ENCODE measurements around the gene ULK4.
A peak's percentile ranks its signal among the peaks of the same experiment; 100 is the strongest.
"Not testable (repeated sequence)": the region's sequence is repeated elsewhere in the genome, so short reads cannot be mapped to it uniquely, and the experiment has no call there.

ULK4 gene

DNA sequence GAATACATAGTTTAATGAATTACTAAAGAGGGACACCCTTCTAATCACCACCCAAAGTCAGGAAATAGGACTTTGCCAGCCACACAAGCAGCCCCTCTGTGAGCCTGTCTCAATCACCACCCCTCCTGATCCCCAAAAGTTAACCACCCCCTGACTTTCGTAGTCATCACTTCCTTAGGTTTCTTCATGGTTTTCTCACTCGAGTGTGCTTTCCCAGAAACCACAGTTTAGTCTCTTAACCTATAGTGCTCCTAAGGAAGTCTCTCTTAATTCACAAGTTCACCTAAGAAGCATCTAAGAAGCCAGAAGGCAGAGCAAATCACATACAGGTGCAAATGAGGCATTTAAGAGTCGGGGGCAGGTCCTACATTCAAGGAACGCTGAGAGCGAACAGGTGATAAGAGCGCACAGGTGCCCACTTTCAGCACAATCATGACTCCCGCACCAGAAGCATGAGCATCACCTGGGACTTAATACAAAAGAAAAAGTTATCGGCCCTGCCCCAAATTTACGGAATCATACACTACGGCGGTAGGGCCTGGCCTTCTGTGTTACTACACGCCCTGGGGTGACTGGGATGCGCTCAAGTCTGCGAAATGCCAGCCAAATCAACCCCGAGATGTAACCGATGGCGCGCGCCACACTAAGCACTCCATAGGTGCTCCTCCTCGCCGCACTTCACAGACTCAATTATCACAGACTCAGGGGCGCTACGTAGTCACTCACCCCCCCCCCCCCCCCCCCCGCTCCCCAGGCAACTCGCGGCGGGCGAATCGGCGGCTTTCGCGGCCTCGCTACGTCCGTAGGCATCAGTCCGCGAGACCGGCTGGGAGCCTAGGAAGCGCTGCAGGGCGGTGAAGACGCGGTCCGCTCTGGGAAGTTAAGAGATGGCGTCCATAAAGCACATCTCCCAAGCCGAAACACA is 815 bp downstream of the ULK4 start:
- peak; percentile 77 for DNase-seq (ENCODE audit: low read depth)

DNA sequence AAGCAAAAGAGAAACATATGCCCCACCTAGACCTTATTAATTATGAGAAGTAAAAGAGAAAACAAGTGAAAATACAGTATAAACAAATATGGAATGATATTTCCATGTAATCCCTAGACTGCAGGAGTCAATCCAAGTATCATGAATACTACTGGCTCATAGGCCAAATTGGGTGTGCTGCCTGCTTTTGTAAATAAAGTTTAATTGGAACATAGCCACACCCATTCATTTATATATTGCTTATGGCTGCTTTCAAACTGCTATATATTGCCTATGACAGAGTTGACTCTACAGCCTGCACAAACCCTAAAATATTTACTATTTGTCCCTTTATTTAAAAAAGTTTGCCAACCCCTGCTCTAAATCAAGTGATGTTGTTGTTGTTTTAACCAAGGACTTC is 5.3 kb downstream of the ULK4 start:
- no peak for DNase-seq (ENCODE audit: low read depth)

DNA sequence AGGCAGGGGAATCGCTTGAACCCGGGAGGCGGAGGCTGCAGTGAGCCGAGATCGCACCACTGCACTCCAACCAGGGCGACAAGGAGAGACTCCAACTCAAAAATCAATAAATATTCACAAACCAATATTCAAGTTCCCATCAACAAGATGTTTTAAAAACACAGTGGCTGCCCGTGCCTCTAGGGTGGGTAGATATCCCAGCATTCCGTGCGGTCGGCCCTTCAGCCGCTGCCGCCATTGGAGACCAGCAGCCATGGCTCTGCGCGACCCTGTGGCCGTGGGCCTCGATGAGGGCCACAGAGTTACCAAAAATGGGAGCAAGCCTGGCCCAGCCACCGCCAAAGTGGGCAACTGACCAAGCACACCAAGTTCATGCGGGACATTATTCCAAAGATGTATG is 6.7 kb downstream of the ULK4 start:
- no peak for DNase-seq (ENCODE audit: low read depth)

DNA sequence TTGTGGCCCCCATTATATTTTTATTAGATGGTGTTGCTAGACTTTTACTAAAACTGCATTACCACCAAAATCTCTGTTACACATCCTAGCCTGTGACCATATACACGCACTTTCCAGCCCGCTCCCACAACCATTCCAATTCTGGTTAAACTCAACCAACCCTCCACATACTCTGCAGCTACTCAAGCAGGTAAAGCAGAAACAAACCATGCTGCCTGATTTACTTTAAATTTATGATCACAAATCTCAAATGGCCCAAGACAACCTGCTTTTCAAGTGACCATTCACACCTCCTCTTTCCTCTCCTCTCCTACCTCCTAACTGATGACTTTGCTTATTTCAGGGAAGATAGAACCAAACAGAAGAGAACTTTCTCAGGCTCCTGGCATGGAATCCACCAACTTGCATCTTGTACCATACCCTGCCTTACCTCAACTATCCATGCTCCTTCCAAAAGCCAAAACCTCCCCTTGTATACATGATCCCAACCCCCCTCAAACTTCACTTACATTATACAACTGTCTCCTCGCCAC is 18.5 kb downstream of the ULK4 start:
- no peak for DNase-seq (ENCODE audit: low read depth)

DNA sequence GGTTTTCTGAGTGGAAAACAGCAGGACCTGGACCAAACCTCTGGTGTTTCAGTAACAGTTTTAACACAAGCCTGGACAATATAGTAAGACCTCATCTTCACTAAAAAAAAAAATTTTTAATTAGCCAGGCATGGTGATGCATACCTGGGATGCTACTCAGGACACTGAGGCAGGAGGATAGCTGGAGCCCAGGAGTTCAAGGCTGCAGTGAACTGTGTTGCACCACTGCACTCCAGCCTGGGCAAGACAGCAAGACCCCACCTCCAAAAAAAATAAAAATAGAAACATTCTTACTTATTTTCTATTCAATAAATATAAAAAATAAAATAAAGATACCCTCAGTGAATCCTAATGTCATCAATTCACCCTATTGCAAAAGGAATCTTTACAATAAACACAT is 21.5 kb downstream of the ULK4 start:
- no peak for DNase-seq (ENCODE audit: low read depth)

DNA sequence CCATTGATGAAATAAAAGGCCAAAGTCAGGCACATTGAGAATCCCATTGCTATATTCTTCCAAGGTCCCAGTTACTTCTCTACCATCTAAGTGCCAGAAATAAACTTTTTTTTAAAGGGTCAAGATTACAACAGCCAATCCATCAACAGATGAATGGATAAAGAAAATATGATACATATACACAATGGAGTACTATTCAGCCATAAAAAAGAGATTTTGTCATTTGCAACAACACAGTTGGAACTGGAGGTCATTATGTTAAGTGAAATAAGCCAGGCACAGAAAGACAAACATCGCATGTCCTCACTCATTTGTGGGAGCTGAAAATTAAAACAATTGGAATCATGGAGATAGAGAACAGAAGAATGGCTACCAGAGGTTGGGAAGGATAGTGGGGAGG is 25.5 kb downstream of the ULK4 start:
- DNase-seq (ENCODE audit: low read depth): no peak

DNA sequence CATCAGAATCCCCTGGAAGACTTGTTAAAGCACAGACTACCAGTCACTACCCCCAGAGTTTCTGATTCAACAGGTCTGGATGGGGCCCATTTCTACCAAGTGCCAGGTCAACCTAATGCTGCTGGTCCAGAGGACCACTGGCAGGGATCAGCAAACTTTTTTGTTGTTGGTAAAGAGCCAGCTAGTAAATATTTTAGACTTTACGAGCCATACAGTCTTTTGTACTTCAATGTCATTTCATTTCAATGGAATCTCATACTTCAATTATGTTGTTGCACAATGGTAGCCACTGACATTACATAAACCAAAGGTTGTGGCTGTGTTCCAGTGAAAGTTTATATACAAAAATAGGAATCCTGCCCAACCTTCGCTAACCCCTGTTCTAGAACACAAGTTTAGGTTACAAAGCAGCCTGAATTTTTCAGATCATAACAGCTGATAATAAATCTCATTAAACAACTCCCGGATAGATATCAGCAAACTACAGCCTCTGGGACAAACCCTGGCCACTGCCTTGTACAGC is 28.7 kb downstream of the ULK4 start:
- DNase-seq (ENCODE audit: low read depth): peak; percentile 51

DNA sequence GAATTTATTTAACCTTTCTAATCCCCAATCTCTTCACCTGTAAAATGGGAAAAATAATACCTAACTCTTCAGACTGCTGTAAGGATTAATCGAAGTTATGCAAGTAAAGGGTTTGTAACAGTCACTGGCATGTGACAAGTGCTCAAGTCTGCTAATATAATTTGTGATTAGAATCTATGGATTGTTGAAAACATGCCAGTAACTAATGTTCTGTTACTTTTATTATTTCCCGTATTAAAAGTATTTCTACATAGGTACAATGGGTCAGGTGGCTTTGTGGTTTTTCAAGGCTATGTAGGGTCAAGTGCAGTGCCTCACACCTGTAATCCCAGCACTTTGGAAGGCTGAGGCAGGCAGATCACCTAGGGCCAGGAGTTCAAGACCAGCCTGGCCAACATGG is 29.4 kb downstream of the ULK4 start:
- DNase-seq (ENCODE audit: low read depth): no peak

DNA sequence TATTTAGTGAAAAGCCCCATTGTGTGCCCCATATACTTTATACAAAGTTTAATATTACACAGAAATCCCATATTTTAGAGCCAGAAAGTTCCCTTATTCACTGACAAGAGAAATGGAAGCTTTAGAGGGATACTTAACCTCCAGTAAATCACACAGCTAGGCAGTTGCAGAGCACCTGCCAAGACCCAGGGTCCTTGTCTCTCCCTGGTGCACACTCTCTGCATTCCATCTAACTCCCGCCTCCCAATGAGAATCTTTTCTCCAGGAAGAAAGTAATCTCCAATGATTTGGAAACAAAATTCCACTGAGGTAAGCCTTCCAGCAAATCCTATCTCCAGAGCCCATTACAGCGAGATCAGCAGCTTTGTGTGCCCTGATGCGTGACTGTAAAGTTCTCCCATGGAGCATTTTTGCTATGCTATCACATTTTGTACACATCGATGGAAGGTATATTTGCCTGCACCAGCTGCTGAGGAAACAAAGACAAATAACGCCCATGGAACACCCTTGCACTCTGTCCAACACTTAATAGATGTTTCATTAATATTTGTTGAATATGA is 41.4 kb downstream of the ULK4 start:
- no peak for DNase-seq (ENCODE audit: low read depth)

DNA sequence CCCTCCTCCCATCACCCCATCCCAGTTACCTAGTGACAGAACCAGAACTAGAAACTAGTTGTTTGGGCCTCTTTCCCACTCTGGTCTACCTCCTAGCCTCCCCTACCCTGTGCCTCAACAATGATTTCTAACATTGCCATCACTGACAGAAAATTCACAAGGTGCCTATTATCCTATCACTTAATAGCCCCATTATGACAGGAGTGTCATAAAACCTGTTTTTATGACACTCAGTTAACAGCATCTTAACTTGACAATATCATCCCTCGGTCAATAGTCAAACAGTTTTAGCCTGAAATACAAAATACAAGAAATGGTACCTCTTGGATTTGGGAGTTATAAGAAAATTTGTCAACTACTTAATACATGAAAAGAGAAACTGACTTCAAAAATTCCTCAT is 46.5 kb downstream of the ULK4 start:
- DNase-seq (ENCODE audit: low read depth): no peak

DNA sequence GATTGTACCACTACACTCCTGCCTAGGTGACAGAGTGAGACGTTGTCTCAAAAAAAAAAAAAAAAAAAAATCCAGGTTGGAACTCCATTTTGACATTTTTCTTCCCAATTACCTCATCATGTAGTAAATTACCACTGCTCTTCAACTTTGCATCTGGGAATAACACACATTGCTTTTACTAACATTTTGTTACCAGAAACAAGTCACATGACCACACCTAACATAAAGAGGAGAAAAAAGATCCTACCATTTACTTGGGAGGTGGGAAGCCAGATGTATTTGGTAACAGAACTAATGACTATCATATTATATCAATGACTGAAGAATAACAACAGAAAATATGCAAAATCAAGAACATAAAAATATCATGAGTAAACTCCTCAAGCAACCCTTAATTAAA is 49.6 kb downstream of the ULK4 start:
- DNase-seq (ENCODE audit: low read depth): no peak

DNA sequence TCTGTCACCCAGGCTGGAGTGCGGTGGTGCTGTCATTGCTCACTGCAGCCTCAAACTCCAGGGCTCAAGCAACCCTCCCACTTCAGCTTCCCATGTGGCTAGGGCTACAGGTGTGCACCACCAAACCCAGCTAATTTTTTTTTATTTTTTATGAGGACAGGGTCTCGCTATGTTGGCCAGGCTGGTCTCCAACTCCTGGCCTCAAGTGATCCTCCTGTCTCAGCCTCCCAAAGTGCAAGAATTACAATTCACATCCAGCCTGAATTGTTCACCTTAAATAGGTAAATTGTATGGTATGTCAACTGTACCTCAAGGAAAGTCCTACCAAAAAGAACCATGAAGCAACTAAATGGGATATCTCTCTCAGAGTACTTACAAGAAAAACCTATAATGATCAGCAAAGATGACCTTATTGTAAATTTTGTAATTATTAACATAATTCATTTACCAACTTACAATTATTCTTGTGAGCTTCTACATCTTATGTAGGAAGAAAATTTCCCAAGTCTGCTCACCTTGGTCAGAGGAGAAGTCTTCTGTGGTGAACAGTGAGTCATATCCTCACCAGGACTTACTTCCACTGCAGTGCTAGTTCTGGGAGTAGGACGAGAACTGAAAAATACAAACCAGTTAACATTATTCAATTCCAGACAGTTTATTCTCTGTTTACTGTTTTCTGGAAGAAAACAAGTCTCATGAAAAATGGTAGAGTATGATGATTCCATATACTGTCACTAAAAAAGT is 54.4 kb downstream of the ULK4 start:
- peak; percentile 62 for DNase-seq (ENCODE audit: low read depth)

DNA sequence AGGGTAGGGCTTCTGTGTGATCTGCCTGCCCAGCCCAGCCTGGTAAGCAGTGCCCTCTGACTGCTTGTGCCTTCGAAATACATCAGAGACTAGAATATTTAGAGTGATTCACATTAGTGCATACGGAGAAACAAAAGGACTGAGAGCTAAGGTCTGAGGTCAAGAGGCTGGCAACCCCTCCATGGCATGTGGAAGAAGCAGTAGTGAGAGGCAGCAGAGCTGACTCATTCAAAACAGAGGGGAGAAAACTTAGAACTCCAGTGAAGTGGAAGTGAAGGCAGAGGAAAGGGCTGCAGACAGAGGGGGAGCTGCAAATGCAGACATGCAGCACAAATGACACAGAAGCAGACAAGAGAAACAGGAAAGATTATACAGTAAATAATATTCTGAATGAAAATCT is 61.6 kb downstream of the ULK4 start:
- peak; percentile 29 for DNase-seq (ENCODE audit: low read depth)

DNA sequence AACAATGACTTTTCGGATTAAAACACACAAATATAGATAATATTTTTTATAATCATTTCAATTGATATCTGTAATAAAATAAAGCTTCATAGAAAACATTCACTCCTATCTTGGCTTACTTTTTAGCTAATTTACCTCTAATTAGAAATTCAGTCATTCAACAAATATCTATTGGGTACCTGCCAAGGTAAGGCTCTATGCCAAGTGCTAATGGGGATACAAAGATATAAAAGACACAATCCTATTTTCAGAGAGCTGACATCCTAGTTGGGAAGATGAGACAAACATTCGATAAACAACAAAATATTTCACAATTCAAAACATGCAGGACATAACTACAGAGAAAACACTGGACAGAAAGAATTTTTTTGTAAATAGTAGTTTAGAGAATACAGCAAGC is 63.3 kb downstream of the ULK4 start:
- DNase-seq (ENCODE audit: low read depth): no peak

DNA sequence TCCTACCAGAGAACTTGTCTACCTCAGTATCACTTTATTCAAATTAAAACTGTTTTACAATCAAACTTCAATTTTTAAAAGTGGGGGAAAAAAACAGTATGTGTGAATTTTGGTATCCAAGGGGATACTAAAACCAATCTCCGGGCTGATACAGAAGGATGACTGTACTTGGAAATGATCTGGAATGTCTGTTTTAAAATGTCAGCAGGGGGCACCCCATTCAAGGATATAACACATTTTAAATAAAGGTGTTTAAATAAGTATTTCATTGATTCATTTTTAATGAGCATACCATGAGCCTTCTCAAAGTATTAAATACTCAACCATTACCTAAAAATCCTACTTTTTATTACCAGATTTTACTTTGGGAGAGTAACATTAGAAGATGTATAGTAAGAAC is 67.9 kb downstream of the ULK4 start:
- peak; percentile 63 for DNase-seq (ENCODE audit: low read depth)

DNA sequence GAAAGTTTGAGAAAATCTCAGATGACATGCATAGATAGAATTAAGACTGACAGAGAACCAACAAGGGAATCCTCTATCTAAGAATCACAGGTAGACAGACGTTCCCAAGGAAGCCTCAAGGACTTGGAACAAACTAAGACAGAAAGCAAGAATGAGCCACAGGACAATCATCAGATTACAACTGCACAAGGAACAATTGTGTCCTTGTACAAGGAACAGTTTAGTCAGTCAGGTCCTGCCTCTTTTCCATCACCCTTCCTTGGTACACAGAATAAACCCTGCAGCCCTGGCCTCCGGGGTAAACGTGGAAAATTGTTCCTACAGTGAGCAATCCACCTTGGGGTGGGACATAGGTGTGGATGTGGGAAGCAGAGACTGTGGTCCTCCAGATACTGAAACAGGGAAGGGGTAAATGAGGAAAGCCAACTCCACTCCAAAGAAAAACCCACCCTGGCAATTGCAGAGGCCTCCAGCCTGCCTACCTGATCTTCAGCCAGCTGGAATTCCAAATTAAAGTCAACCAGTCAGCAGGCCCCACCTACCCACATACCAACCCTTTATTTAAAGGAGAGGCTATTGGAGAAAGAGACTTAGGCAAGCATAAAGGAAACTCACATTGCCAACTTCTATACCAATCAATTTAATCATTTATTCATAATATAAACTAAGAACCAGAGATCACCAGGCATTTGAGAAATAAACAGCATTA is 73.4 kb downstream of the ULK4 start:
- DNase-seq (ENCODE audit: low read depth): no peak

DNA sequence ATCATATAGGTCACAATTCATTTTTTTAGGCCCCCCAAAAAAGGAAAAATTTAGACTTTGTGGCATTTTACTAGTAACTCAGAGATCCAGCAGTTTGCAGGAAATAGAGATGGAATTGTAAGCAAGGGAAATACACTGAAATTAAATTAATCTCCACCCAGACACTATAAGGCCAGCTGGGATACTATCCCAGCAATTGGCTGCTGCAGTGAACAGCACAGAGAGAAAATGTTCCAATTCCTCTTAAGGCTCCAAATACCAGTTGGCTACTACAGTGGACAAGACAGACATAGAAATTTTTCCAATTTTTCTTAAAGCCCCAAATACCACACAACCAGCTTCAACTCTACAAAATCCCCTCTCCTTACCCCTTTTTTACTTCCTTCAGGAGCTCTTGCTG is 78.9 kb downstream of the ULK4 start:
- DNase-seq (ENCODE audit: low read depth): no peak

DNA sequence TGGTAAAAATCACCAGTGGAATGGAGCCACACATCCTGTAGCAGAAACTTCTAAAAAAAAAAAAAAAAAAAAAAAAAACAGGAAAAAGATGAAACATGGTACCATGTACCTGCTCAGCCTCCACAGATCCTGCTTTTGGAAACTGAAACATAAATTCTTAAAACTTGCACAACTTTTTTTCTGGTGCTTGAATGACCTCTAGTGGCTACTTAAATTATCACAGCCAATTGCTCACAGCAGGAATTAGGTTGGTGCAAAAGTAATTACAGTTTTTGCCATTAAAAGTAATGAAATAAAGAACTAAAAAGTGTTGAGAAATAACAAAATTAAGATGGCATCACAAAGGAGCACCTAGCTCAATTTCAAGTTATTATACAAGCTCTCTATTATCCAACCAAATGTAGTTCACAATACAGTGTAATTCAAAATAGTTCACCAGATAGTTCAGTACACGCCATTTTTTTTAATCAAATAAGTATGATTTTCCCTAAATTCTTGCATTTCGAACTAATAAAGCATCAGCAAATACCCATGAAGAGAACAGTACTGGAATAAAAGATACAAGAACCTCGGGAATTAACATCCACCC is 80.6 kb downstream of the ULK4 start:
- DNase-seq (ENCODE audit: low read depth): peak; percentile 55

DNA sequence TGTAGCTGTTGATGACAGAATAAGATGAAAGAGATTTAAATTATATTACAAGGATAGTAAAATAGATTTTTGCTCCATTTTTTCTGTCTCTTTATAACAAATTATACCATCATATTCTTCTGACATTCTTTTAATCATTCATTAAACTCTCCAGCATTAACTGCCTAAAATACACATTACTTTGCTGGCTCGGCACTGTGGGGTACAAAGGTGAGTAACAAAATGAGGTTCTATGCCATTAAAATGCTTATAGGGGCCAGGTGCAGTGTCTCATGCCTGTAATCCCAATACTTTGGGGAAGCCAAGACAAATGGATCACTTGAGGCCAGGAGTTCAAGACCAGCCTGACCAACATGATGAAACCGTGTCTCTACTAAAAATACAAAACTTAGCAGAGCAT is 81.5 kb downstream of the ULK4 start:
- no peak for DNase-seq (ENCODE audit: low read depth)

DNA sequence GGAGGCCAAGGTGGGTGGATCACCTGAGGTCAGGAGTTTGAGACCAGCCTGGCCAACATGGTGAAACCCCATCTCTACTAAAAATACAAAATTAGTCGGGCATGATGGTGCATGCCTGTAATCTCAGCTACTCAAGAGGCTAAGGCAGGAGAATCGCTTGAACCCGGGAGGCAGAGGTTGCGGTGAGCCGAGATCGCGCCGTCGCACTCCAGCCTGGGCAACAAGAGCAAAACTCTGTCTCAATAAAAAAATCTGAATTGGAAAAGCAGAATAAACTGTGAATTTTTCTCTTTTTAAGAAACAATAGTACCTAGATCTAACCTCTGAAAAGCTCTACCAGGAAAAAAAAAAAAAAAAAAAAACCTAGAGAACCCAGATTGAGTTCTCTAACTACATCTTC is 84.2 kb downstream of the ULK4 start:
- DNase-seq (ENCODE audit: low read depth): not testable (repeated sequence)

DNA sequence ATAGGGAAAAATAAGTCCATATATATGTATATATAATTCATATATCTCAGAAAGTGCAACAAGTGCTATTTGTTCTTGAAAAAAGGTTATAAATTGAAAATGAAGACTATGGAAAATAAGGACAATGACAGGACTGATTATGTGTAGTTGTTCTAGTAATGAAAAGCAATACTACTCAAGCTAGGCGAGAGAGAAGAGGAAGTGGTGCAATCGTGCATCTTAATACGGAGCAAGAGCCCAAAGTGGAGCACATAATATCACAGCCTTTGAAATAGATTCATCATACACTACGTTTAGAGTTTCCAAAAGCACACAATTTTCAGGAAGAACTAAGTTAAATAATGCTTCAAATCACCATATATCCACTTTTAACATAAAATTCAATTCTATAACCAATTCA is 87.9 kb downstream of the ULK4 start:
- DNase-seq (ENCODE audit: low read depth): no peak

DNA sequence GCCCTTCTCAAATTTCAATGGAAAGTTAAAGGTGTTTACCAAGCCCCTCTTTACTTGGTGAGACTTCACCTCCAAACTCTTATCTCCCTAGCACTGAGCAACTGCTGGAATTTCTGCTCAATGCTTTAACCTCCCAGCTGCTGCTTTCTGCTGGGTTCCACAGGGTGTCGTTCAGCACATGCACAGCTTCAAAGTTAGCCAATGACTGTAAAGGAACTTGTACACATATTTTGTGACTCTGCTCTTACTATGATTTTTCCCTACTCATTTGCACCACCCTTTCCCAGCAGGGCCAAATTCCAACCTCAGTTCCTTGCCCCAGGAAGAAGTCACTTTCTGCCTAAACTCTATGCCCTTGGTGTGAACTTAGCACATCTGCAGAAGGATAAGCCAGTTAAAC is 89.7 kb downstream of the ULK4 start:
- DNase-seq (ENCODE audit: low read depth): no peak
